ENCODE data around the gene HNRNPH1.

- TF ChIP-seq CTCF (IDR thresholded peaks at IDR 0.05) (no peak), TCF7L2 (IDR thresholded peaks at IDR 0.05; ENCODE audit: low read depth, low read length) (no peak), SIN3A (IDR thresholded peaks at IDR 0.05; ENCODE audit: borderline replicate concordance, insufficient read depth, low read depth, low read length) (no peak), POLR2AphosphoS5 (IDR thresholded peaks at IDR 0.05; ENCODE audit: low read depth, low read length) (no peak), REST (IDR thresholded peaks at IDR 0.05; ENCODE audit: insufficient read depth in 1 of 2, low read depth in 2 of 2, low read length in 1 of 2) (no peak)
Observed at GRCh38 chr5:179585941-179586401, 37.5 kb downstream of the HNRNPH1 start.
